HUDEP-2 (cell line): Measurements from ENCODE around the gene BPIFB4.
A peak's percentile ranks its signal among the peaks of the same experiment; 100 is the strongest.
"Not testable (repeated sequence)": the region's sequence is repeated elsewhere in the genome, so short reads cannot be mapped to it uniquely, and the experiment has no call there.

Source experiments
- DNase-seq, 76 experiments: peaks; one replicate each; lab custom pipeline; 2025; ENCODE audit not compliant: unreplicated experiment in 76 of 76; lab: John Stamatoyannopoulos, UW

Gene BPIFB4

DNA sequence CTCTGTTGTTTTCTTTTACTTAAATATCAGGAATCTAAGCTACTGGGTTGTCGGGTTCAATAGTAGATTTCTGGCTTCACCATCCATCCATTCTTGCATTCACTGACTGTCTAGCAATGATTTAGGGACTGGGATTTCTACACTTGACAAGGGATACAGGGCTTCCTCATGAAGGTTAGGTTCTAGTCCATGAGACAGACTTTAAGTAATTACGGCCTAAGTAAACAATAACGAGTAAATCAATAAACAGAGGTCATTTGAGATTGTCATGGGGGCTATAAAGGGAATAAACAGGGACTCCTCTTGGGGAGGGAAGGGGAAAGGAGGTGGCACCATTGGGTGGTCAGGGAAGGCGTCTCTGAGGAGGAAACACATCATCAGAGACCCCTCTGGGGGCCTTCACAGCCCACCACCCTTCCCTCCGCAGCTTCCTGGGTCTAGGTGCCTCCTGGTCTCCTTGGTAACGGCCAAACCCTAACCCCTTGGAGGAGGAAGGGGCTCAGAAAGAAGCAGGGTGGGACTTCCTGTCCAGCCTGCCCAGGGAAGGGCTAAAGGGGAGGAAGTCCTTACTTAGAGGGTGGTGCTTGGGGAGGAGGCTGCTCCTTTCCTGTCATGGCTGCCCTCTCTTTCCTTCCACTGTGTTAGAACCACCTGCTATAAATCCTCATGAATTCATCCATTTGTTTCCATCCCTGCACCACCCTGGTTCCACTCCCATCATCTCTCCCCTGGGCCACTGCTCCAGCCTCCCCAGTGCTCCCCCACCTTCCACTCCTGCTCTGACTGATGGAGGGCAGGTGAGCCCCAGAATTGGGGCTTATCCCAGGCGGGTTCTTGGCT lies 33.3 kb downstream of the BPIFB4 start:
- no peak for DNase-seq

DNA sequence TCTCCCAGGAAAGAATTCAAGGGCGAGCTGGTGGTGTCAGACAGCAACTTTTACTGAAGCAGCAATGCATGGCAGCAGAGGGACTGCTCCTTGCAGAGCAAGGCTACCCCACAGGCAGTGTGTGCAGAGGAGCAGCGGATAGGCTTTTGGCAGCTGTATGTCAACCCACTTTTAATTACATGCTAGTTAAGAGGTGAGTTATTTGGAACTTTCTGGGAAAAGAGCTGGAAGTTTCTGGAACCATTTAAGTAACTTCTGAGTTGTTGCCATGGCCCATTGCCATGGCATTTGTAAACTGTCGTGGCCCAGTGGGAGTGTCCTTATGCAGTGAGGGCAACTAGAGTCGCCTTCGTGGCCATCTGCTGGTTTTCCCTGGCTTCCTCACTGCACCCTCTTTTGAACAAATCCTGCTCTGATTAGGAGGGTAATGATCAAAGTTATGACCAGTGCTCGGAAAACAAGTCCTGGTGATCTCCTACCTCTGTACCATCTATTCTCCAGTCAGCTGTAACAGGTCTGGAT lies 34.0 kb downstream of the BPIFB4 start:
- DNase-seq = no peak

DNA sequence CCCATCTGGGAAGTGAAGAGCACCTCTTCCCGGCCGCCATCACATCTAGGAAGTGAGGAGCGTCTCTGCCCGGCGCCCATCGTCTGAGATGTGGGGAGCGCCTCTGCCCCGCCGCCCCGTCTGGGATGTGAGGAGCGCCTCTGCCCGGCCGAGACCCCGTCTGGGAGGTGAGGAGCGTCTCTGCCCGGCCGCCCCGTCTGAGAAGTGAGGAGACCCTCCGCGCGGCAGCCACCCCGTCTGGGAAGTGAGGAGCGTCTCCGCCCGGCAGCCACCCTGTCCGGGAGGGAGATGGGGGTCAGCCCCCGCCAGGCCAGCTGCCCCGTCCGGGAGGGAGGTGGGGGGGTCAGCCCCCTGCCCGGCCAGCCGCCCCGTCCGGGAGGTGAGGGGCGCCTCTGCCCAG lies 36.1 kb downstream of the BPIFB4 start:
- not testable (repeated sequence) for DNase-seq

DNA sequence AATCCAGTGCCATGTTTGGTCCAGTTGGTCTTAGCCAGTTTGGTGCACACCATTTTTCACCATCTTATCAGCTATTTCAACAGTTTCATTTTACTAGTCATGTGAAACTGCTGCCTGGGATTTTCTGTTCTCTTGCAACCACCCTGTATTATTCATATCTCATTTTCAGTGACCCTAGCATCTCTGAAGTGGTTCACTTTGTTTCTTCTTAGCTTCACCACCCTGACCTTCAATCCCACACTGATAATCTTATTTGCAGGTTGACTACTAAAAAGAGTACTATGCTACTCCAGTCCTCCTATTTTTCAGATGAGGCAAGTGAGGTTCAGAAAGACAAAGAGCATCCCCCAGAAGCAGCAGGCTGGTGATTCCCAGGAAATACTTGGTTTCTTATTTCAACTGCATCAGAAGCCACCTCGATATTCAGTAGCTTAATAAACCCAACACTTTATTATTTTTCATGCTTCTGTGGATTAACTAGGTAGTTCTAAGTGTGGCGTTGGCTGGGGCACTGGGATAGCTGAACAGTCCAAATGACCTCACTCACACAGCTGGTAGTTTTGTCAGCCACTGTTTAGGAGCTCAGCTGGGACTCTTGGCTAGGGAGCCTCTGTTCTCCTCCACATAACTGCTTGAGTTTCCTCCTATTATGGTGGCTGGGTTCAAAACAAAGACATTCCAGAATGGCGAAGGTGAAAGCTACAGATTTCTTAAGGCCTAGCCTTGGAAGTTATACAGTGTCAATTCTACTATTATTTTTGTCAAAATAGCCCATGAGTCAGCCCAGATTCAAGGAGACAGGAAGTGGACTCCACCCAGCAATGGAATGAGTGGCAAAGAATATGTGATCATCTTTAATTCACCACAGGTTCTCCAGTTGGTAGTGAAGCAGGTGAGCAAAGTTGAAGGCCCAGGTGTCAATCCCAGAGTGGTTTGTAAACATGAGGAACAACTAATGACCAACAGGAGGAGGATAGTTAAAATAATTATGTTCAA lies 40.6 kb downstream of the BPIFB4 start:
- DNase-seq = no peak

DNA sequence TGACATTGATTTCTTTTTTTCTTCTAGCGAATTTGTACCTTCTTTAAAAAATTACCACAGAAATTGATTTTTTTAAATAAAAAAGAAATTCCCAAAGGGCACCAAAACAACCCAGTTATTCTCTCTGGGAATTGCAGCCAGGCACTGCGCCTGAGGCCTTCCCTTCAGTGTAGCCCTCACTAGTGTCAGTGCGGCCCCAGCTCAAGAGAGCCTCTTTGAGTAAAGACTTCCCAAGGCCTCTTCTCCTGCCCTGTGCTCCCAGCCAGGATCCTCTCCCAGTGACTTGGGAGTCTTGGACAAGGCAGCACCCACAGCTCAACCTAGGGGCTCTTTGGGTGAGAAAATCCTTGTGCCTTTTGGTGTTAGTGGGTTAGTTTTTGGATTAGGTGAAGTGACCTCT lies 41.5 kb downstream of the BPIFB4 start:
- DNase-seq = no peak

DNA sequence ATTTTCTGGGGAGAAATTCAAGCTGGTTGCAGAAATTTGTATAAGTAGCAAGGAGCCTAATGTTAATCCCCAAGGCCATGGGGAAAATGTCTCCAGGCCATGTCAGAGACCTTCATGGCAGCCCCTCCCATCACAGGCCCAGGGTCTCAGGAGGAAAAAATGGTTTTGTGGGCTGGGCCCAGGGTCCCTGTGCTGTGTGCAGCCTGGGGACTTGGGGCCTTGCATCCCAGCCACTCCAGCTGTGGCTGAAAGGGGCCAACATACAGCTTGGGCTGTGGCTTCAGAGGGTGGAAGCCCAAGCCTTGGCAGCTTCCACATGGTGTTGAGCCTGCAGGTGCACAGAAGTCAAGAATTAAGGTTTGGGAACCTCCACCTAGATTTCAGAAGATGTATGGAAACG lies 42.9 kb downstream of the BPIFB4 start:
- DNase-seq = not testable (repeated sequence)

DNA sequence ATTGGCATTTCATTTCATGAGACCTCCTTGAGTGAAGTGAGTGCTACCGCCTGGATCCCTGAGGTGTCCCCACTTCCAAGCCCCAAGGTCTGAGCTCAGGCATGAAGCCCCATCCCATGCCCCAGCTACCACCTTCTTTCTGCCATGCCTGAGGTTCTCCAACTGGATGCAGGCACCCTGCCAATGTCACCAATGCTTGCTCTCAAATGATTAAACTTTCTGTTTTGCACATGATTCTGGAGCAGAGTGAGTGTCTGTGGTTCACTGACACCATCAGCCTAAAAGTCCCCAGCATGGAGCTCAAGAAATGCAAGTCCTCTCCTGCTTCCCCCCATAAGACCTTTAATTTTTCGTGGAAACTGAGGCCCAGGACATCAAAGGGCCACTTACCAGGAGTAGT lies 44.8 kb downstream of the BPIFB4 start:
- no peak for DNase-seq

DNA sequence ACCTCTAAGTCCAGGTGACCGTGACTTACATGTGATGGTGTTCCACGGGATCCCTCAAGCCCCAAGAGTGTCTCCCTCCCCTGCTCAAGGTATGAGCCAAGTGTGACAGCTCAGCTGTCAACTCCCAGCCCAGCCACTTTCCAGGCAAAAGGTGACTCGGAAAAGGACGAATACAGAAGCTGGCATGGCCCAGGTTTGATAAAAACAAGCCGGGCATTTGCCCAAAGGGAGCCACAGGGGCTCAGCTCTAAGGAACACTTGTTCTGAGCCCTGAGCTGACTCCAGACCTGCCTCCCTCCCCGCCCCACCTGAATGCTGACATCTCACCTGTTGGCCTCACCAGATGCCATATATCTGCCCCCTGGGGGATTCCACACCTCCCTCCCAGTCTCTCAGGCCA lies 45.6 kb downstream of the BPIFB4 start:
- no peak for DNase-seq

DNA sequence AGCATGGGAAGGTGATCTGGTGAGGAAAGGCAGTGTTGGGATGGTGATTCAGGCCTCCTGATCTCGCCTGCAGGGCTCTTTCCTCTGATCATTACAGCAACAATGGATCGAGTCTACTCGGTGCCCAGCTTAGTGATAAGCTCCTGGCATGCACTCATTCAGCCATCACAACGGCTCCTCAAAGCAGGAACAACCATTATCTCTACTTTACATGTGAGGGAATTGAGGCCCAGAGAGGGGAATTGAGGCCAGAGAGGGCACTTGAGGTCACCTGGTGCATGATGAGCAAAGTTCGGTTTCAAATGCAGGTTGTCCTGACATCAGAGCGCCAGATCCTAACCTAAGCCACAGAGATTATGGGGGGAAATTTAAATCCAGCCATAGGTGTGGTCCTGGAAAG lies 46.5 kb downstream of the BPIFB4 start:
- peak in 14 of 76 experiments; percentile 2 to 52 (median 14) for DNase-seq

DNA sequence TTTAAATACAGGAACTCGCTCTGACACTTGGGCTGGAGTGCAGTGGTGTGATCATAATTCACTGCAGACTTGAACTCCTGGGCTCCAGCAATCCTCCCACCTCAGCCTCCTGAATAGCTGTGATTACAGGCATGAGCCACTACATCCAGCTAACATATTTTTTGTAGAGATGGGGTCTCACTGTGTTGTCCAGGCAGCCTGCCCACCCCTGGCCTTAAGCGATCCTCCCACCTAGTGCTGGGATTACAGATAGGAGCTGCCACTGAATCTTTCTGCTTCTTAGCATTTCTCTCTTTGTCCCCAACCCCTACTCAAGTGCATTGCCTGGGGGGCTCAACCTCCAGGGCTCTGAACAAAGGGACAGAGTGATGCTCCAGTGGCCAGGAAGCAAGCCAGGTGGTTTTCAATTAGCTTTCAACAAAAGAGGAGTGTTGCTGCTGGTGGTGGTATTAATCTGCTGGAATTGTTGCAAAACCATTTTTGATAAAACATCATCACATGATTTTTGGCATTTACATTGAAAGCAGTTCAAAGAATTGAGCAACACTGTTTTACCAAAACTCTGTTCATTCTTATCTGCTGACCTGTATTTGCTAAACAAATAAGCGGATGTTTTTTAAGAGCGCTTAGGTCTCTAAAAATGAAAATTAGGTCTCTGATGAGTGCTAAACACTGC lies 48.1 kb downstream of the BPIFB4 start:
- DNase-seq = no peak

DNA sequence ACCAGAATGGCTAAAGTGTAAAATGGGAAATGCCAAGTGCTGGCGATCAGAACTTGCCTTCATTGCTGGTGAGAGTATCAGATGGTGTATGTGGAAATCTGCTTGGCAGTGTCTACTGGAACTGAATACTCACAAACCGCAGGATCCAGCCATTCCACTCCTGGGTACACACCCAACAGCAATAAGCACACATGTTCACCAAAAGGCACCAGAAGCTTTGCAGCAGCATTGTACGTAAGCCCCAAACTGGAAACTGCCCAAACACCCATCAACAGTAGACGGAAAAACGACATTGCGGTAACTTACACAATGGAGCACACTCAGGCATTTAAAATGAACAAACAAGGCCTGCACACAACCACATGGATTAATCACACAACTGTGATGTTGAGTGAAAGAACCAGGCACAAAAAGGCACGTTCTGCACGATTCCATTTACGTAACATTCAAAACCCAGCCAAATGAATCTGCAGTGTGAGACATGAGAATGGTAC lies 51.2 kb downstream of the BPIFB4 start:
- no peak for DNase-seq

DNA sequence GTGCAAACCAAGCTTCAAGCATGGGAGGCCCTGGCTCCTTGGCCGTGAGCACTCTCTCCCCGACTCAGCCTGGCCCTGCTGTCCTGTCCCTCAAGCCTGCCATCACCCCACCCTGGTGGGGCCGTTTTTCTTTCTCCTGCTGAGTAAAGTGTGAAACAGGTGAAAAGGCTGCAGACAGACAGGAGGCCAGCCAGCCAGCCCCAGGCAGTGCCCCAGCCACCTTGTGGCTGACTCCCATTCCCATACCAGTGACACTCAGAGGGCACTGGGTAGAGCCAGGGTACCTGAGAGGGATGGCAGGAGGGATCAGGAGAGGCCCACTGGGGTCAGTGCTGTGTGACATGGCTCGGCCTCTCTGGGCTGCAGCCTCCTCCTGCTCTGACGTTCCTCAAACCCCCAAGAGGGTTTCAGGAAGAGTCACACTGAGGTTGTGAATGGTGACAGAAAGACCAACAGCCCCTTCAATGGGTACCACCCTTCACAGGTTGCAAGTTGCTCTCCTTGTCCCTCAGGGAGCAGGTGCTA lies 52.6 kb downstream of the BPIFB4 start:
- DNase-seq = no peak

DNA sequence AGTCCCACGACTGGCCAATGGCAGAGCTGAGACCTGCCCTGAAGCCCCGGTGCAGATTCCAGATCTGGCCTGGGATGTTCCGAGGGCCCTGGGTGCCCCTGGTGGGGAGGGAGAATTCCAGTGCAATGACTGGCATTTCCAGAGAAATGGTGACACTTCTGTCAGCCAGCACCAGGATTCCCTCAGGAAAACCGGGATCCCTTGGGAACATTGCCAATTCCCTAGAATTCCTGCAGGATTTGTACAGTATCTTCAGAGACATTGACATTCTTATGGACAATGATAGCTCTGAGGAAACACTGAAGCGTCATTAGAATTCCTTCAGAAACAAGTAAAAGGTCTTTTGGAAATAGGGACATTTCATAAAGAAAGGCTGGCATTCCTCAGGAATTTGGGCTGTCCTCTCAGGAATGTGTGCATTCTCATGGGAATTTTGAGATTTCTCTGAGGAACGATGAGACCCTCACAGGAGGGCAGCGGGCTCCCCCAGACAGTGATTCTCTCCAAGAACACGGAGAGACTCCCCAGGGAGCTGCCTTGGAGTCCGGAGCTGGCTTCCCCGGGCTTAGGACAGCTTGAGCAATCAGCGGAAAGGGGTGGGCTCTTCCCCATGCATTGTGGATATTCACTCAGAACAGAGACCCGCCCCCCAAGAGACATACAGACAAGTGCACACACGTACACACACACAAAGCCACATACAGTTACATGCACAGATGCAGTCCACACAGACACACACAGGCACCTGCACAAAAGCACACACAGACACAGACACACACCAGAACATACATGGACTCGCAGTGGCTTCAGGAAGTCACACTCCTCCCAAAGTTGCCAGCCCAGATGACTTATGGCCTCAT lies 53.3 kb downstream of the BPIFB4 start:
- no peak for DNase-seq

DNA sequence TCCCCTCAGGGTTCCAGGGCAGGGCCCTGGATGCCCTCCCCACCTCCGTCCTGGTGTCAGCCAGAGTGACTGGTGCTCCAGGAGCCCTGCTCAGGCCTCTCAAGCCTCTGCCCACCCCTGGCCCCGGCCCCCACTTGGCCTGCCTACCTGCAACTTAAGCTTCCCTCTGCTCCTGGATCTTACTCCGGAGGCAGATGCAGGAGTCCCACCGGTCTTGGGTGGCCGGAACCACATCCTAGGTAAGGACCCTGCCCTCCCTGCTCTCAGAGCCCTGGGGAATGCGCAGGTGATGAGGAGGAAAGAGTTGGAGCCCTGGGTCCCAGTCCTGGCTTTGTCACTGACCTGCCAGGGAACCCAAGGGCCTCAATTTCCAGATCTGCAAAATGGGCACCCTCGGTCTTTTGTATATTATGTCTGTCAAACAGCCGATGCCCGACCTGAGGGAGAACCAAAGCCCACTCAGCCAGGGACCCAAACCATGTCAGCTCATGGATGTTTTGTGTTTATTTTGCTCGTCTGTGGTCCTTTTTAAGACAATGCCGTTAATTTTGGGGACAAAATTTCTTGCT lies 54.0 kb downstream of the BPIFB4 start:
- DNase-seq = no peak

DNA sequence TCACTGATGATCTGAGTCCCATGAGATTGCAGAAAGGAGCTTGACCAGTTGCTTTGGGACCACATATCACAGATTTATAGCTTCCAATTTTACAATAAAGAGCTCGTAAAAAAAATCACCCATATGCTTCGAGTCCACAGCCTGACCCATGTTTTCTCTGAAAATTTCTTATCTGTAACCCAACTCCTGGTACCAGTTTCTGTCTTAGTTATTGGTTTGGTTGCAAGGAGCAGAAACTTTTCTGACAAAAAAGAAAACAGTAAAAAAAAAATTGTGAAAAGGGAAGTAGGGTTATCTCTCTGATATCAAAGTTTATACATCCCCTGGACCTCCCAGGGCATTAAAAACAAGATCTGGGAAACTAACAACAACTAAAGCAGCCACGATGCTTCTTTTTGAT lies 57.8 kb downstream of the BPIFB4 start:
- no peak for DNase-seq

DNA sequence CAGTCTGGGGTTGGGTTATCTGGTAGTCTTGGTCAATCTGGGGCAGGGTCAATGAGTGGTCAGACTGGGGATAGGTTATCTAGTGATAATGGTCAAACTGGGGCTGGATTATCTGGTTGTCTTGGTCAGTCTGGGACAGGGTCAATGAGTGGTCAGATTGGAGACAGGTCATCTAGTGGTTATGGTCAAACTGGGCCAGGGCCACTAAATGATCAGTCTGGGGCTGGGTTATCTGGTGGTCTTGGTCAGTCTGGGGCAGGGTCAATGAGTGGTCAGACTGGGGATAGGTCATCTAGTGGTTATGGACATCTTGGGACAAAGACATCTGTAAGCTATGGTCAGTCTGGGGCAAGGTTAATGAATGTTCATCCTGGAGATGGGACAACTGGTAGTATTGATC lies 60.0 kb downstream of the BPIFB4 start:
- DNase-seq = no peak

DNA sequence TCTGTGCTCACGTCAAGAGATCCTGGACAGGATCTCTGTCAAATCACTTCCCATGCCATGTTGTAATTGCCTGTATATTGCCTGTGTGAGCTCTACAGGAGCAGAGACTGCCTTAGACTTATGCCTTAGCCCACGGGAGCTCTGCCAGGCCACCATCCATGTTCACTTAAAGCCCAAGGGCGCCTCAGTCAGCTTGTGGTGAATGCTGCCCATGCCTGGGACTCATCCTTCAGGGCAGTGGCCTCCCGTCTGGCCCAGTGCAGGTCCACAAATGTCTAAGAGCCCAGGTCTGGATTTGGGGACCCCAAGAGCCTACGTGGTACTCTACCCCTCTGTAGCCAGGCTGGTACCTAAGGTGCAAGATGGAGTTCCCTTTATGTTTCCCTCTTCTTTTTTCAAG lies 66.1 kb downstream of the BPIFB4 start:
- no peak for DNase-seq

DNA sequence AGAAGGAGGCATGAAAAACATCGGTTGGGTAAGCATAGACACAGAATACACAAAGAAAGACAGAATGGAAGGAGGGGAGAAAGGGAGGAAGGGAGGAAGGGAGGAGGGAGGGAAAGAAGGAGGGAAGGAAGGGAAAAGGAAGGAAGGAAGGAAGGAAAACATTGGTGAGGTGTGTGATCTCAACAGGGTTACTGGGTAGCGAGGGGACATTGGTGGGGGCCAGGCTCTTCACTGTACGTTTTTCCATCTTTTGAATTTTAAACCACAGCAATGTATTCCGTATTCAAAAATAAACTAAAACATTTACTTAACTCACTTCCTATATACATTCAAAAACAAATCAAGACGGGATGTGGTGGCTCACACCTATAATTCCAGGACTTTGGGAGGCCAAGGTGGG lies 67.9 kb downstream of the BPIFB4 start:
- no peak for DNase-seq

DNA sequence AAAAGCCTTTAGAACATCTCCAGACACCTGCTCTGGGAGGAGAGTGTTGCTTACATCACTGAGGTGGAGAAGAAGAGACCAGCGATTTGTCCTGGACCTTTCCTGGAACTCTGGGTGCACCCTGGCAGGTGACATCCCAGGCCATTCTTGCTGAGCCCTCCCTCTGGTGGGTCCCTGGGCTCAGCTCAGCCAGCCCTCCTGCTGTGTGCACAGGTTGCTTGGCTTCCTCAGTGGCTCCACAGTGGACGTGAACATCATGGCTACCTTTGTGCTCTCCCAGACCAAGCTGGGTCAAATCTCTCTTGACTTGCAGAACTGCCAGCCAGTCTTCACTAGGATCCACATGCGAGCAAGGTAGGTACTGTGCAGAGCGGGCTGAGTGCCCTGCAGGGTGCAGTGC lies 68.6 kb downstream of the BPIFB4 start:
- no peak for DNase-seq
